WTC11 (cell line): ENCODE measurements around the gene CS. TPM values are rescaled to one million over a fixed set of nuclear protein-coding genes. Genes with fewer than 3 reads are reported as not detected.

ENCODE experiments used
- ATAC-seq: fragments of 200-7000 bp; cut with Tn5 transposase; 2 replicates; pipeline ENCODE4 v1.10.0; 2021; ENCODE audit warnings: mild to moderate bottlenecking, moderate library complexity
- CTCF ChIA-PET: fragments of 300-600 bp; sonication (Branson Sonifier 250); formaldehyde crosslinking; loops from one replicate; lab custom pipeline; 2021; ENCODE audit warnings: antibody characterized with exemption; lab: Charles Lee
- POLR2A ChIA-PET: fragments of 350-600 bp; sonication (Branson Sonifier 250); formaldehyde crosslinking; loops from one replicate; lab custom pipeline; 2021; ENCODE audit warnings: antibody characterized with exemption; lab: Charles Lee
- DNase-seq: peaks from one replicate; pipeline ENCODE4 v3.0.0; 2021; ENCODE audit warnings: low spot score
- H3K27ac Mint-ChIP-seq: 2 replicates; pipeline ENCODE4 v1.8.0; 2021; ENCODE audit warnings: mixed read lengths
- H3K27me3 Mint-ChIP-seq: 2 replicates; pipeline ENCODE4 v1.8.0; 2021; ENCODE audit warnings: low read depth, mild to moderate bottlenecking, moderate library complexity, mixed read lengths
- H3K36me3 Mint-ChIP-seq: 2 replicates; pipeline ENCODE4 v1.8.0; 2021; ENCODE audit warnings: mixed read lengths
- H3K4me1 Mint-ChIP-seq: 2 replicates; pipeline ENCODE4 v1.8.0; 2022; ENCODE audit warnings: mixed read lengths
- H3K4me3 Mint-ChIP-seq: 2 replicates; pipeline ENCODE4 v1.8.0; 2021; ENCODE audit warnings: mild to moderate bottlenecking, moderate library complexity, mixed read lengths
- H3K9me3 Mint-ChIP-seq: 2 replicates; pipeline ENCODE4 v1.8.0; 2021; ENCODE audit warnings: mixed read lengths
- CBFB ChIP-seq: sonication (generic); formaldehyde crosslinking; IDR thresholded peaks from 2 replicates; pipeline ENCODE4 v1.8.1; 2022; ENCODE audit warnings: mild to moderate bottlenecking, low read depth, missing genetic modification reagents
- ELF4 ChIP-seq: sonication (generic); formaldehyde crosslinking; IDR thresholded peaks from 2 replicates; pipeline ENCODE4 v1.8.1; 2022; ENCODE audit warnings: low read depth, mild to moderate bottlenecking, moderate library complexity, missing genetic modification reagents
- ESRRA ChIP-seq: sonication (generic); formaldehyde crosslinking; IDR thresholded peaks from 2 replicates; pipeline ENCODE4 v1.8.1; 2022; ENCODE audit warnings: mild to moderate bottlenecking, missing genetic modification reagents, borderline replicate concordance
- MXD4 ChIP-seq: fragments of 250-450 bp; sonication (Bioruptor Pico); IDR thresholded peaks from 2 replicates; pipeline ENCODE4 v1.8.0; 2021; ENCODE audit warnings: mild to moderate bottlenecking, moderate library complexity, borderline replicate concordance
- OVOL2 ChIP-seq: fragments of 250-450 bp; sonication (Bioruptor Pico); IDR thresholded peaks from 2 replicates; pipeline ENCODE4 v1.9.0; 2021; ENCODE audit warnings: mild to moderate bottlenecking, borderline replicate concordance
- SMAD3 ChIP-seq: sonication (generic); formaldehyde crosslinking; IDR thresholded peaks from 2 replicates; pipeline ENCODE4 v1.8.0; 2022; ENCODE audit warnings: missing genetic modification reagents, mild to moderate bottlenecking, borderline replicate concordance
- TEAD4 ChIP-seq: sonication (generic); formaldehyde crosslinking; IDR thresholded peaks from 2 replicates; pipeline ENCODE4 v1.8.0; 2022; ENCODE audit warnings: mild to moderate bottlenecking, missing genetic modification reagents
- ZNF121 ChIP-seq: sonication (generic); formaldehyde crosslinking; IDR thresholded peaks from 2 replicates; pipeline ENCODE4 v1.8.0; 2023; ENCODE audit warnings: missing genetic modification reagents
- ZNF263 ChIP-seq: sonication (generic); formaldehyde crosslinking; IDR thresholded peaks from 2 replicates; pipeline ENCODE4 v1.8.1; 2022; ENCODE audit warnings: low read depth, mild to moderate bottlenecking, moderate library complexity, missing genetic modification reagents
- ZNF423 ChIP-seq: fragments of 250-450 bp; sonication (Bioruptor Pico); IDR thresholded peaks from 2 replicates; pipeline ENCODE4 v2.1.2; 2022; ENCODE audit warnings: mild to moderate bottlenecking, moderate library complexity
- total RNA-seq: library from RNA; stranded (reverse); gene quantifications from 3 replicates; pipeline ENCODE4 v1.2.3, GENCODE V29; 2021
- TF ChIP-seq, protein P1 (sequence below): sonication (generic); formaldehyde crosslinking; IDR thresholded peaks from 2 replicates; pipeline ENCODE4 v1.8.0; 2023; ENCODE audit warnings: mild to moderate bottlenecking, missing genetic modification reagents
- TF ChIP-seq, protein P2 (sequence below): sonication (generic); formaldehyde crosslinking; IDR thresholded peaks from 2 replicates; pipeline ENCODE4 v1.8.1; 2023; ENCODE audit warnings: mild to moderate bottlenecking, missing genetic modification reagents, borderline replicate concordance
- TF ChIP-seq, protein P3 (sequence below): sonication (generic); formaldehyde crosslinking; IDR thresholded peaks from 2 replicates; pipeline ENCODE4 v1.8.0; 2022; ENCODE audit warnings: mild to moderate bottlenecking, missing genetic modification reagents
- TF ChIP-seq, protein P4 (sequence below): sonication (generic); formaldehyde crosslinking; IDR thresholded peaks from 2 replicates; pipeline ENCODE4 v1.8.0; 2022; ENCODE audit warnings: missing genetic modification reagents
- TF ChIP-seq, protein P5 (sequence below): sonication (generic); formaldehyde crosslinking; IDR thresholded peaks from 2 replicates; pipeline ENCODE4 v1.8.1; 2022; ENCODE audit warnings: missing genetic modification reagents, borderline replicate concordance
- TF ChIP-seq, protein P6 (sequence below): fragments of 250-450 bp; sonication (Bioruptor Pico); IDR thresholded peaks from 2 replicates; pipeline ENCODE4 v2.1.2; 2022; ENCODE audit warnings: mild to moderate bottlenecking, moderate library complexity

Gene CS
- total RNA-seq, 1 experiment from 2014 or later: 275 TPM

DNA sequence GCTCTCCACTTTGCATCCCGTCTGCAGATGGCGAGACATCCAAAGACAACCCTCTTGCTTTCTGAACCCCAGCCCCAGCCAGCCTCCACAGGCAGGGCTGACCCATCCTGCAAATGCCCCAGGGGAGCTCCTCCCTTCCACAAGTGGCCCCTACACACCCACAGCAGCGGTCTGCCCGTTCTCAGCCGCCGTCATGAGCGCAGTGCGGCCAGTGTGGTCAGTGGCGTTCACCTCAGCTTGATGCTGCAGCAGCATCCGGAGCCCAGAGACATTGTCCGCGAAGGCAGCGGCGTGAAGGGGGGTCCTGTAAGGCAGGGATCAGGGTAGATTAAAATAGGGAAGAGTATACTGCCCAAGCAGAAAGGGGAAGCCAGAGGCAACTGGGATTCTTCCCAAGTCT lies 55.6 kb downstream of the CS start:
- ChIA-PET CTCF (no interaction called here), POLR2A (no interaction called here)
- Mint-ChIP-seq H3K9me3 (no peaks in the 10 kb centered on the region), H3K36me3 (peaks cover 68% of the 10 kb centered on the region), H3K4me3 (no peak overlapping the region), H3K27ac (no peak overlapping the region), H3K27me3 (no peaks in the 10 kb centered on the region), H3K4me1 (no peaks in the 10 kb centered on the region)
- ATAC-seq: no peak
- DNase-seq: no peak
- TF ChIP-seq ZNF263 (CRISPR knock-in tag) (no peak), ZNF121 (no peak), MXD4 (CRISPR knock-in tag) (no peak), SMAD3 (CRISPR knock-in tag) (no peak), ESRRA (CRISPR knock-in tag) (no peak), TEAD4 (CRISPR knock-in tag) (no peak), CBFB (no peak), ELF4 (CRISPR knock-in tag) (no peak)
- TF ChIP-seq, protein P1, sequence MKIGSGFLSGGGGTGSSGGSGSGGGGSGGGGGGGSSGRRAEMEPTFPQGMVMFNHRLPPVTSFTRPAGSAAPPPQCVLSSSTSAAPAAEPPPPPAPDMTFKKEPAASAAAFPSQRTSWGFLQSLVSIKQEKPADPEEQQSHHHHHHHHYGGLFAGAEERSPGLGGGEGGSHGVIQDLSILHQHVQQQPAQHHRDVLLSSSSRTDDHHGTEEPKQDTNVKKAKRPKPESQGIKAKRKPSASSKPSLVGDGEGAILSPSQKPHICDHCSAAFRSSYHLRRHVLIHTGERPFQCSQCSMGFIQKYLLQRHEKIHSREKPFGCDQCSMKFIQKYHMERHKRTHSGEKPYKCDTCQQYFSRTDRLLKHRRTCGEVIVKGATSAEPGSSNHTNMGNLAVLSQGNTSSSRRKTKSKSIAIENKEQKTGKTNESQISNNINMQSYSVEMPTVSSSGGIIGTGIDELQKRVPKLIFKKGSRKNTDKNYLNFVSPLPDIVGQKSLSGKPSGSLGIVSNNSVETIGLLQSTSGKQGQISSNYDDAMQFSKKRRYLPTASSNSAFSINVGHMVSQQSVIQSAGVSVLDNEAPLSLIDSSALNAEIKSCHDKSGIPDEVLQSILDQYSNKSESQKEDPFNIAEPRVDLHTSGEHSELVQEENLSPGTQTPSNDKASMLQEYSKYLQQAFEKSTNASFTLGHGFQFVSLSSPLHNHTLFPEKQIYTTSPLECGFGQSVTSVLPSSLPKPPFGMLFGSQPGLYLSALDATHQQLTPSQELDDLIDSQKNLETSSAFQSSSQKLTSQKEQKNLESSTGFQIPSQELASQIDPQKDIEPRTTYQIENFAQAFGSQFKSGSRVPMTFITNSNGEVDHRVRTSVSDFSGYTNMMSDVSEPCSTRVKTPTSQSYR: no peak
- TF ChIP-seq, protein P2, sequence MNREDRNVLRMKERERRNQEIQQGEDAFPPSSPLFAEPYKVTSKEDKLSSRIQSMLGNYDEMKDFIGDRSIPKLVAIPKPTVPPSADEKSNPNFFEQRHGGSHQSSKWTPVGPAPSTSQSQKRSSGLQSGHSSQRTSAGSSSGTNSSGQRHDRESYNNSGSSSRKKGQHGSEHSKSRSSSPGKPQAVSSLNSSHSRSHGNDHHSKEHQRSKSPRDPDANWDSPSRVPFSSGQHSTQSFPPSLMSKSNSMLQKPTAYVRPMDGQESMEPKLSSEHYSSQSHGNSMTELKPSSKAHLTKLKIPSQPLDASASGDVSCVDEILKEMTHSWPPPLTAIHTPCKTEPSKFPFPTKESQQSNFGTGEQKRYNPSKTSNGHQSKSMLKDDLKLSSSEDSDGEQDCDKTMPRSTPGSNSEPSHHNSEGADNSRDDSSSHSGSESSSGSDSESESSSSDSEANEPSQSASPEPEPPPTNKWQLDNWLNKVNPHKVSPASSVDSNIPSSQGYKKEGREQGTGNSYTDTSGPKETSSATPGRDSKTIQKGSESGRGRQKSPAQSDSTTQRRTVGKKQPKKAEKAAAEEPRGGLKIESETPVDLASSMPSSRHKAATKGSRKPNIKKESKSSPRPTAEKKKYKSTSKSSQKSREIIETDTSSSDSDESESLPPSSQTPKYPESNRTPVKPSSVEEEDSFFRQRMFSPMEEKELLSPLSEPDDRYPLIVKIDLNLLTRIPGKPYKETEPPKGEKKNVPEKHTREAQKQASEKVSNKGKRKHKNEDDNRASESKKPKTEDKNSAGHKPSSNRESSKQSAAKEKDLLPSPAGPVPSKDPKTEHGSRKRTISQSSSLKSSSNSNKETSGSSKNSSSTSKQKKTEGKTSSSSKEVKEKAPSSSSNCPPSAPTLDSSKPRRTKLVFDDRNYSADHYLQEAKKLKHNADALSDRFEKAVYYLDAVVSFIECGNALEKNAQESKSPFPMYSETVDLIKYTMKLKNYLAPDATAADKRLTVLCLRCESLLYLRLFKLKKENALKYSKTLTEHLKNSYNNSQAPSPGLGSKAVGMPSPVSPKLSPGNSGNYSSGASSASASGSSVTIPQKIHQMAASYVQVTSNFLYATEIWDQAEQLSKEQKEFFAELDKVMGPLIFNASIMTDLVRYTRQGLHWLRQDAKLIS (CRISPR knock-in tag): no peak
- TF ChIP-seq, protein P3, sequence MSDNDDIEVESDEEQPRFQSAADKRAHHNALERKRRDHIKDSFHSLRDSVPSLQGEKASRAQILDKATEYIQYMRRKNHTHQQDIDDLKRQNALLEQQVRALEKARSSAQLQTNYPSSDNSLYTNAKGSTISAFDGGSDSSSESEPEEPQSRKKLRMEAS: no peak
- TF ChIP-seq, protein P4, sequence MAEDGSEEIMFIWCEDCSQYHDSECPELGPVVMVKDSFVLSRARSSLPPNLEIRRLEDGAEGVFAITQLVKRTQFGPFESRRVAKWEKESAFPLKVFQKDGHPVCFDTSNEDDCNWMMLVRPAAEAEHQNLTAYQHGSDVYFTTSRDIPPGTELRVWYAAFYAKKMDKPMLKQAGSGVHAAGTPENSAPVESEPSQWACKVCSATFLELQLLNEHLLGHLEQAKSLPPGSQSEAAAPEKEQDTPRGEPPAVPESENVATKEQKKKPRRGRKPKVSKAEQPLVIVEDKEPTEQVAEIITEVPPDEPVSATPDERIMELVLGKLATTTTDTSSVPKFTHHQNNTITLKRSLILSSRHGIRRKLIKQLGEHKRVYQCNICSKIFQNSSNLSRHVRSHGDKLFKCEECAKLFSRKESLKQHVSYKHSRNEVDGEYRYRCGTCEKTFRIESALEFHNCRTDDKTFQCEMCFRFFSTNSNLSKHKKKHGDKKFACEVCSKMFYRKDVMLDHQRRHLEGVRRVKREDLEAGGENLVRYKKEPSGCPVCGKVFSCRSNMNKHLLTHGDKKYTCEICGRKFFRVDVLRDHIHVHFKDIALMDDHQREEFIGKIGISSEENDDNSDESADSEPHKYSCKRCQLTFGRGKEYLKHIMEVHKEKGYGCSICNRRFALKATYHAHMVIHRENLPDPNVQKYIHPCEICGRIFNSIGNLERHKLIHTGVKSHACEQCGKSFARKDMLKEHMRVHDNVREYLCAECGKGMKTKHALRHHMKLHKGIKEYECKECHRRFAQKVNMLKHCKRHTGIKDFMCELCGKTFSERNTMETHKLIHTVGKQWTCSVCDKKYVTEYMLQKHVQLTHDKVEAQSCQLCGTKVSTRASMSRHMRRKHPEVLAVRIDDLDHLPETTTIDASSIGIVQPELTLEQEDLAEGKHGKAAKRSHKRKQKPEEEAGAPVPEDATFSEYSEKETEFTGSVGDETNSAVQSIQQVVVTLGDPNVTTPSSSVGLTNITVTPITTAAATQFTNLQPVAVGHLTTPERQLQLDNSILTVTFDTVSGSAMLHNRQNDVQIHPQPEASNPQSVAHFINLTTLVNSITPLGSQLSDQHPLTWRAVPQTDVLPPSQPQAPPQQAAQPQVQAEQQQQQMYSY: no peak

DNA sequence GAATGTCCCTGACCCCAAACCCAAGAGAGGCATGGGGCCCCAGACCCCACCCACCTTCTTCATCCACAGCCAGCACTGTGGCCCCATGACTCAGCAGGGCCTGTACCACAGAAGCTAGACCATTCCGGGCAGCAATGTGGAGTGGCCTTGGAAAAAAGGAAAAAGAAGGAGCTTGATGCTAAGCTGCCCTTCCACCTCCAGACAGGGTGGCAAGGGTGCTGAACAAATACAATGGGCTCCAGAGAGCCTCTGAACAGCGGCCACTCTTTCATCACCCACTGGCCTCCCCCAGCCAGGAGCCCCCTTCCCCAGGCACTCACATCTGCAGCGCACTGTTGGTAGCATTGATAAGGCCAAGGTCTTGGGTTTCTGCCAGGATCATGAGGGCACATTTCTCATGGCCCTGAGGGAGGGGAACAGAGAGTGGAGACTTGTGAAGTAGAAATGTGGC lies 56.4 kb downstream of the CS start:
- ATAC-seq (no peak), DNase-seq (no peak)
- H3K27ac Mint-ChIP-seq: no peak overlapping the region
- H3K9me3 Mint-ChIP-seq: no peaks in the 10 kb centered on the region
- CTCF ChIA-PET: interaction anchor here (0.6 kb wide), 1 partner anchor 15 kb away, joined by 3 read pairs; the partner anchor contains the start of gene ANKRD52
- no peak overlapping the region for H3K4me3 Mint-ChIP-seq
- POLR2A ChIA-PET: interaction anchor here (1.3 kb wide), 1 partner anchor 14 kb away, joined by 3 read pairs; no protein-coding TSS in a partner anchor
- H3K27me3 Mint-ChIP-seq: no peaks in the 10 kb centered on the region
- H3K4me1 Mint-ChIP-seq: no peaks in the 10 kb centered on the region
- TF ChIP-seq TEAD4 (CRISPR knock-in tag) (no peak), OVOL2 (CRISPR knock-in tag) (no peak), ELF4 (CRISPR knock-in tag) (no peak), ZNF423 (CRISPR knock-in tag) (no peak)
- TF ChIP-seq, protein P5, sequence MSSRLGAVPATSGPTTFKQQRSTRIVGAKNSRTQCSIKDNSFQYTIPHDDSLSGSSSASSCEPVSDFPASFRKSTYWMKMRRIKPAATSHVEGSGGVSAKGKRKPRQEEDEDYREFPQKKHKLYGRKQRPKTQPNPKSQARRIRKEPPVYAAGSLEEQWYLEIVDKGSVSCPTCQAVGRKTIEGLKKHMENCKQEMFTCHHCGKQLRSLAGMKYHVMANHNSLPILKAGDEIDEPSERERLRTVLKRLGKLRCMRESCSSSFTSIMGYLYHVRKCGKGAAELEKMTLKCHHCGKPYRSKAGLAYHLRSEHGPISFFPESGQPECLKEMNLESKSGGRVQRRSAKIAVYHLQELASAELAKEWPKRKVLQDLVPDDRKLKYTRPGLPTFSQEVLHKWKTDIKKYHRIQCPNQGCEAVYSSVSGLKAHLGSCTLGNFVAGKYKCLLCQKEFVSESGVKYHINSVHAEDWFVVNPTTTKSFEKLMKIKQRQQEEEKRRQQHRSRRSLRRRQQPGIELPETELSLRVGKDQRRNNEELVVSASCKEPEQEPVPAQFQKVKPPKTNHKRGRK (CRISPR knock-in tag): no peak
- TF ChIP-seq, protein P6, sequence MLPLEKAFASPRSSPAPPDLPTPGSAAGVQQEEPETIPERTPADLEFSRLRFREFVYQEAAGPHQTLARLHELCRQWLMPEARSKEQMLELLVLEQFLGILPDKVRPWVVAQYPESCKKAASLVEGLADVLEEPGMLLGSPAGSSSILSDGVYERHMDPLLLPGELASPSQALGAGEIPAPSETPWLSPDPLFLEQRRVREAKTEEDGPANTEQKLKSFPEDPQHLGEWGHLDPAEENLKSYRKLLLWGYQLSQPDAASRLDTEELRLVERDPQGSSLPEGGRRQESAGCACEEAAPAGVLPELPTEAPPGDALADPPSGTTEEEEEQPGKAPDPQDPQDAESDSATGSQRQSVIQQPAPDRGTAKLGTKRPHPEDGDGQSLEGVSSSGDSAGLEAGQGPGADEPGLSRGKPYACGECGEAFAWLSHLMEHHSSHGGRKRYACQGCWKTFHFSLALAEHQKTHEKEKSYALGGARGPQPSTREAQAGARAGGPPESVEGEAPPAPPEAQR (CRISPR knock-in tag): no peak
- TF ChIP-seq, all 79 proteins: peak for 0
- peaks cover 63% of the 10 kb centered on the region for H3K36me3 Mint-ChIP-seq
